Activated naive CD4-positive, alpha-beta T cell treated with anti-CD3 and anti-CD28 coated beads, Interleukin-2, amount 50 U/mL, for 16 hours (primary cell): ENCODE results near the gene SOX6.

Experiments used
- DNase-seq: peaks from one replicate; pipeline ENCODE4 v3.0.0-alpha.2; 2020

SOX6 gene

DNA sequence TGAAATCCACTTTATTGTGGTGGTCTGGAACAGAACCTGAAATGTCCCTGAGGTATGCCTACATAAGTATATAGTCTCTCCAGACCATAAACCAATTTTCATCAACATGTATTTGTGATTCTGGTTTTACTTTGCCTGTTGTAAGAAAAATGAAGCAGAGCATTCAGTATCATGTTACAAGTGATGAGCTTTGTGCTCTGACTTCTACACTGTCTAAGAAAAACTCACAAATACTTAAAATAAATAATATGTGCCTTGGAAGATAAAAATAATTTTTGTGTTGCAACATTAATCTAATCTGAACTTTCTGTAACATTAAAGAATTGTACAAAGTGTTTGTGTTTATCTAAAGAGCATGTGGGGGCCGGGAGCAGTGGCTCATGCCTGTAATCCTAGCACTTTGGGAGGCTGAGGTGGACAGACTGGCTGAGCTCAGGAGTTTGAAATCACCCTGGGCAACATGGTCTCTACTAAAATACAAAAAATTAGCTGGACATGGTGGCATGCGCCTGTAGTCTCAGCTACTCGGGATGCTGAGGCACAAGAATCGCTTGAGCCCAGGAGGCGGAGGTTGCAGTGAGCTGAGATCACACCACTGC, 219.5 kb downstream of the SOX6 start:
- DNase-seq, result no peak

DNA sequence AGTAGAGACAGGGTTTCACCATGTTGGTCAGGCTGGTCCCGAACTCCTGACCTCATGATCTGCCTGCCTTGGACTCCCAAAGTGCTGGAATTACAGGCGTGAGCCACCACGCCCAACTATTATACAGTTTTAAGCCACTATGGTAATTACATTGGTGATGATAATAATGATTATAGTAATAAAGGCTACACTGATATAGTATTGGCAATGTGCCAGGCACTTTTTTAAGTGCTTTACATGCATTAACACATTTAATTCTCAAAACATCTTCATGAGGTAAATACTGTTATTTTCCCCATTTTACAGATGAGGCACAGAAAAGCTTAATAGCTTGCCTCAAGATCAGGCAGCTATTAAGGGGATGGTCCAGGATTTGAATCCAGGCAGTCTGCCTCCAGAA, 222.5 kb downstream of the SOX6 start:
- no peak for DNase-seq

DNA sequence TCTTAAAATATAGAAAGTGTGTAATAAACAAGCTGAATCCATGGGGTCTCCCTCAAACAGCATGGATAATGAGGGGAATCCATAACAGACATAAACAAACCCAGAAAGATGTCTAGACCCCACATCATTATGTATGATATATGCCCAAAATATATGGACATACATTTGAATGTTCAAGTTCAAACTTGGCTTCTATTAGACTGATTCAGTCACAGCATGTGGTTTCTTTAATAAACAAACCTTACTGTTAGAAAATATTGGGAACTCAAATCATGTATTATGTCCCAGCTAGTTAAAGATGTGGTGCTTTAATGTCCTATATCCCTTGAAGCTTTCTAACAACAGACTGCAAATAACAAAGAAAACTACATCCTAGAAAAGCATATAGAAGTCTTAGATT, 228.6 kb downstream of the SOX6 start:
- no peak for DNase-seq

DNA sequence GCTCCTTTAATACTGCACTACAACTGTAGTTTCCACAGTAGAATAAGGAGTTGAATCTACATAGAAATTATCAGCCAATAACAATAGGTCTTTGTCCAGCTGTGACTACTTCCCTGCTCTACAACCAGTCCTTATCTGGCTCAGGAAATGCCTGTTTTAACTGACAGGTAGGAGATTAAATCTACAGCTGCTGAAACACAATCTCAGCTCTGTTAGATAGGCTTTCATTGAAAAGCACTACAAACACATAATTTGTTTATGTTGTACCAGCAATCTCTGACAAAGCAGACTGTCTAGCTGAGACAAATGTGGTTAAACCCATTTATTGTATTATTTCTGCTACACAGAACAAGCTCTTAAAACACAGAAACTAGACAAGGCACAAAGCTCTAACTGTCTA, 230.0 kb downstream of the SOX6 start:
- DNase-seq, result no peak

DNA sequence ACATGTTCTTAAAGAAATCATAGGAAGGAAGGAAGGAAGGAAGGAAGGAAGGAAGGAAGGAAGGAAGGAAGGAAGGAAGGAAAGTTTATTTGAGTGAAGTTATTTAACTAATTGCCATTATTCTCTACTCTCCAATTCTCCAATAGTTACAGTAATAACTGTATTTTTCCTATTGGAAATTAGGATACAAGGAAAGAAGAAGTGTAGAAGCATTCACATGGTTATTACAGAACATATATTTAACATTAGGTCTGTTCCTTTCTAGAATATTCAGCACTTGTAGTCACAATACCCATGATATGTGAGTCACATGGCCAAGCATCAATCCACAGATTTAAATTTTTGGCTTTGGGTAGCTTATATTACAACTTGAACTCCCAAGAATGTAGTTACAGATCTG, 230.6 kb downstream of the SOX6 start:
- no peak for DNase-seq

DNA sequence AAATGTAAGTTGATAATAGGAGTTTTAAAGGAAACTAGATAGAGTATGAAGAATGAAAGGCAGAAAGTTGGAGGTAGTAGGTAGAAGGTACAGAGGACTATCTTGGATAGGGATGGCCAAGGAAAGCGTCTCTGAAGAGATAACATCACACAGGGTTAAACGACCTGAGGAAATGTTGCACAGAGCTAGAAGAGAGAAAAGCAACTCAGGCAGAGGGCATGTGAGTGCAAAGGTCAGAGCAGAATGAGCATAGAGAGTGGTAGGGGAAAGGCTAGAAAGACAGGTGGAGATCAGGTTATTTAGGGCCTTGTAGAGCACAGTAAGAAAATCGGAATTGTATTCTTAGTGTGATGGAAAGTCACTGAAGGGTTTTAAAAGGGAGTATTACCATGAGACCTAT, 232.0 kb downstream of the SOX6 start:
- no peak for DNase-seq

DNA sequence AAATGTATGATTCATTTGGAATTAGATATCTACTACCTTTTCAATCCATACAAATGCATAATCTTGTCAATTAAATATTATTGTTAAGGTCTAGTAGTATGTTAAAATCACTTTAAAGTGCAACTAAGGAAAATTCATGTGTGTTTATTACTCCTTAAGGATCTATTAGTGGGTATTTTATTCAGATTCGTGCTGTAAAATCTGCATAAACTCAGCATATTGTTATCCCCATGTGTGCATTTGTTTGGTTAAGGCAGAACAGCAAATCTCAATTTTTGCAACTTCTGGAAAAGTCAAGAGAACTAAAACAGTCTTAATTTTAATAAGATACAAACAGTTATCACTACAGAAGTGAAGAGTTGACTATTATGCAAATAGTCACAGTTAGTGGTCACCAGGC, 234.5 kb downstream of the SOX6 start:
- DNase-seq, result no peak

DNA sequence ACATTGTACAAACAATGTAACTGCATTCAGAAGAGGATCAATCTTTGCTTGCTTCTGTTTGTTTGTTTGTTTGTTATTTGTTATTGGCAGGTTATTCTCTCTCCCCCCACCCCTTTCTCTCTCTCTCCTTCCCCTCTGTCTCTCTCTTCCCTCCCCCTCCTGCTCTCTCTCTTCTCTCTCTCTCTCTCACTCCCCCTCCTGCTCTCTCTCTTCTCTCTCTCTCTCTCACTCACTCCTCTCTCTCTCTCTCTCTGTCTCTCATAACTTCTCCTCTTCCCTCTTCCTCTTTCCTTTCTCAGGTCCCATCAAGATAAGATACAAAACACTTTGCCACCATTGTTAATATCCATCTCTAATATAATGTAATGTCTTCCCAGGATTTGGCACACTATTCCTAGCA, 236.3 kb downstream of the SOX6 start:
- no peak for DNase-seq

DNA sequence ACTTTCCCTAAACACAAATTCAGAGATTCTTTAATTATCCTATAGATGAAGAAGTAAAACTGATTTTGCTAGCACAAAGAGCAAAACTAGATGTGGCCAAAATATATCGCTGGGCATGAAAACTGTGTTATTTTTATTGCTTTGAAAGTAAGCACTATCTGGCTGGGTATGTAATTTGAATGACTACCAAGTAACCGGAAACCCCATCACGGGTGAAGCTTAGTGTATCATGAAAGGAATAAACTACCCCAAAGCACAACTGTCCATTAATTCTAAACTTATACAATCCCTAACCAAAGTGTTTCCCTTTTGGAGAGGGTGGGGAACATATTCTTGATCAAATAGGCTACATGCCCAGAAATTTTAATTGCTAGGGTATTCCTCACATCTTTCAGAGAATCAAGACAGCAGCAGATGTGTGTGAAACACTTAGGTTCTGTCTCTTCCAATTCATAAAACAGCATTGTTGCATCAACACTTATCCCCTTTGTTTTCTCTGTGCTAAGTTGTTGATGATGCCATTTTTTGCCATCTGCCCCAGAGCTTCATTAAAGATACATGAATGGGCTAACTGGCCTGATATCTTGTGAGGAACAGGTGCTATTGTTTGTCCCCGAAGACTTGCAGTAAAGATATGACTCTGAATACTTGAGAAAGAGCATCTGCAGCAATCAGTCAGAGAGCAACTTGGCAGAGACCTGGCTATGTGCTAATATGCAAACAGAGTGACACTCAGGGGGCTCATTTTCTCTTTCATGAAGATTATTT, 238.2 kb downstream of the SOX6 start:
- no peak for DNase-seq

DNA sequence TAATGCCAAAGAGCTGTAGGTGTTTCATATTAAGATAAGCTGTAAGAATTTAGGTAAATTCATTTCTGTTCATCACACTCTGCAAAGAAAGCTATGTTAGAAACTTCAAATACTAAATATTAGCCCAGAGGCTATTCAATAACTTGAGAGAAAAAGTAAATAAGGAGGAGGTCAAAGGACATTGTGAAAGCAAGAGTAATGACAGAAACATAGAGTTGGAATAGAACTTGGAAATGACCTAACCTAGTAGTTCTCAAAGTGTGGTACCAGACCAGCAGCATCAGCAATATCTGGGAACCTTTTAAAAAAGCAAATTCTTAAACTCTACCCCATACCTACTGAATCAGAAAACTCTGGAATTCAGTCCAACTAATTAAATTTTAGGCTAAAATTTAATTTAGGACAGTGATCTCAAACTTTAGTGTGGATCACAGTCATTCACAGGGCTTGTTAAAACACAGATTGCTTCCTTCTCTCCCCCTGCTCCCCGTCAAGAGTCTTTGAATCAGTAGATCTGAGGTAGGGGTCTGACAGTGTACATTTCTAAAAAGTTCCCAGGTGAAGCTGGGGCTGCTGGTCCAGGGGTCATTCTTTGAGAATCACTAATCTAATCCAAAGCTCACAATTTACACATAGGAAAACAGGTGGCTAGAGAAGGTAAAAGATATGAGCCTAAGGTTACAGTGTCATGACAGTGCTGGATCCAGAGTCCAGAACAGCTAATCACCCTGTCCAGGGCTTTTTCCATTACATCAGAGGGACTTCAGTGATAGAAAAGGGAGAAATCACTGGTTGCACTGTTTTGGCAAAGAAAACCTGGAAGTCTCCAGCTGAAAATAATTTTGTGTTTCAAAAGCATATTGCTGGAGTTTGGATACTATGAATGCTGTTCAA, 241.1 kb downstream of the SOX6 start:
- DNase-seq, result no peak

DNA sequence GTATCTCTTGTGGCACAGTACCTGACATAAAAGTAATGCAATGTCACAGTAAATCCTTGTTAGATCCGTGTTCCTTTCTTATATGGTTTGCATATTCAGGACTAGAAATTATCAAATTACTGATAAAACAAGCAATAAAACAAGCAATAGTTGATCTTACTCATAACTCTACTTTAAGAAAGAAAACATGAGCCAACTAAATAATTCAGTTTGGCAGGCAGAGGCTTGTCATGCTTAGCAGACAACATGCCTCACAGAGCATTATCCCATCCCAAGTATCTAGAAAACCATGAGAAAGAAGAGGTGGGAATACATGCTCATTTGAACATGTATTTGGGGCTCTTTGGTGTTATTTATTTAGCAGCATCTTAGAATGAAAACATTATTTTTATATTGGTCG, 241.9 kb downstream of the SOX6 start:
- DNase-seq, result no peak

DNA sequence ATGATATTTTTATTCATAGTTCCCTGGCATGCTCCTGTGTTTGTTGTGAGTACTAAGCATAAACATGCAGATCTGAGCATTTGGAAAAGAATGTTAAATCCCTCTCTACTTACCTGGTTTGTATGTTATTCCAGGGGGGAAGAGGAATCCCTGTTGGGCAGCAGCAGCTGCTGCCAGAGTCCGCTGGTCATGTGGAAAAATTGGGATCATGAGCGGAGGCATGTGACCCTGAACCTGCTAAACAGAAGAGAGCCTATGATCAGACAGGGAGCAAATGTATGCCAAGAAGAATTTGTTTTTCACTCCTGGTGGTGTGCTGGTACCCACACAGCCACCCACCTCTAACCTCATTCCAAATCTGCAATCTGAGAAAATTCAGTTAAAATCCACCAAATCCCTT, 244.7 kb downstream of the SOX6 start:
- DNase-seq, result no peak

DNA sequence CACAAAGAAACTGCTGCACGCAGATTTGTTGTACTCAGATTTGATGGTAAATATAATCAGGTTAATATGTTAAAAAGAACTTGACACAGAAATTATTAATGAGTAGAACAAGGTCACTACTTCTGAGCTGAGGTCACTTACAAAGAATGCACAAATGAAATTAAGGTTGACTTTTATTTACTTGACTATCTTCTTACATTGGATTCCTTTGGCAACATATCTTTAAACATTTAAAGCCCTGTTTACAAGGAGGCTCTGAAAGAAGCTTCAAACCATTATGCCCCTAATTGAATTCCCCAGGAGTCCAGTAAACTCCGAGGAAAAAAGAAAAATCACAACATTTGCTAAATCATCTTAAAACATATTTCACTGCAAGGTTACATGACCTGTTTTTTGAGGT, 245.5 kb downstream of the SOX6 start:
- DNase-seq, result no peak

DNA sequence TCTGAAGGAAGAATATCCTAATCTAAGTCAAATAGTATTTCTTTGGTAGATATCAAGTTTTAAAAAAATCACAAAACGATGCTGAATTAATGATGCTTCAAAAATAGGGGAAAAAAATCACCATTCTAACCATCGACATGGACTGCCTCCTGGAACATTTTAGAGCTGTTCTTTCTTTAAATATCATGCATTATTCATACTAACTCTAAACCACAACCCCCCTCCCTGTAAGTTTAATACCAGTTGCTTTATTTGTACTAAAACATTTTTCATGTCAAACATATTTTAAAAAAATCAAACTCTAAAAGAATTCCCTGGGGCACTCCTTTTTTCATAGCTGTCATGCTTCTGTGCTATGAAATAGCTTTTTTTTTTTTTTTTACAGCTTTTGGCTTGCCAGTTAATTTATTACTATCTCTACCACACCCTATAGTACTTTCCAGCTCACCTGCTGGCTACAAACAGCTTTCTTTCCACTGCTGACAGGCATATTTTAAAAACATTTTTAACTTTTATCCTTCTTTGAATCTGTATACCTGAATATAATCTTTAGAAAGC, 256.9 kb downstream of the SOX6 start:
- DNase-seq, result no peak

DNA sequence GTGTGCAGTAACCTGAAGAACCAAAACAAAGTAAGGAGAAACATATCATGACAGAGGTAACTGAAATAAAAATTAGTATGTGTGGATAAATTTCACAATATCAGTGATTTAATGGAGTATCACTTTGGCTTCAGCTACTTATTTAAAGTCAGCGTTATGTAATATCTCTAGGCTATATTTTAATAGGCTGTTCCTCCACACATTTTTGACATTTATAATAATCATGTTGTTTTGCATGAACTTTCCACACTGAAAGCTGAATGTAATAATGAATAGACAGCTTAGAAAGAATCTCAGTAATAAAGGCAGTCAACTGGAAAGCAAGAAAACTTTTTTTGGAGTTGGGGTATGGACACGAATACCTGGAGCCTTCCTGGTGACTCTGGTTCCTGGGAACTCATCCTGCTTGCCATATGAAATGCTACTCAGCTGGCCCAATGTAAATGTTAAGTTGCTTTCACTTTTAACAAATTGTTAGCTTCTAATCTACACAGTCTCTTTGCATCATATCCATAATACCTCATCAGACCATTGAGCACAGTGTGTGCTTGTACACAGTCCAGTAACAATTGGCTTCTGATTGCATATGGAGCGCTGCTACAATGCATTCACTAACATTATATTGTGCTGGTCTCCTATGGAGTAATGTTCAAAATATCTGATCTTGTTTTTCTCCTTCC, 257.7 kb downstream of the SOX6 start:
- no peak for DNase-seq

DNA sequence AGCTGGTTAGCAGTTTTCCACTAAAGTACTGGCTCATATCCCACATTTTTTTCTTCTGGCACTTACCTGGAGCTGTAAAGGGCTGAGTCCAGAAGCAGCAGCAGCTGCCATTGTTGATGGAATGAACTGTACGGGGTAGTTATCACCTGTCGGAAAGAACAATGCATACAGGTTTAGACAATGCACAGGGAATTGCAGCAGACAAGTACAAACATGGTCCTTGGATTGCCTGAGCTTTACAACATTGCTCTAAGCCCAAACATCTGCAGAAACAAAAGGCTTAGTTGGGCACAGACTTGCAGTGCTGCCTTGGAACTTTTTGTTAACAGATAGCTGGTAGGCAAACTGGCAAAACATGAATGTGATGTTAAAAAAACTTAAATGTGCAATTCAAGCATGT, 258.8 kb downstream of the SOX6 start:
- DNase-seq, result no peak

DNA sequence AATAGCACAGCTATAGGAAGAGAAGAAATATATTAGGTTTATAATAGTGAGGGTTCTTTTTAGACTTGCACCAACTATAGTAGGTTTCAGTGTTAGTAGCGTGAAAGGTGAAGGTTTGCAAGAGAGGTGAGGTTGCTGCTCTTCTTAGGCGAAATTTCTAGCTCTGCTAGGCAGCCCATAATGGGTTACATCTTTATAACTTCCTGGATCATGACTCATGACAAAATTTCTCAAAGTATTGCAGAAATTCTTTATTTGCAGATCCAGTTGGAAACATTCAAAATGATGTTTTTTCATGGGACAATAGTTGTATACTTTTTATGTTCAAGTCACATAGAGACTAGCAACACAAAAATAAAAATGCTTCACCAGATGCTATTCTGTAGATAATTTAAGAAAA, 260.0 kb downstream of the SOX6 start:
- no peak for DNase-seq

DNA sequence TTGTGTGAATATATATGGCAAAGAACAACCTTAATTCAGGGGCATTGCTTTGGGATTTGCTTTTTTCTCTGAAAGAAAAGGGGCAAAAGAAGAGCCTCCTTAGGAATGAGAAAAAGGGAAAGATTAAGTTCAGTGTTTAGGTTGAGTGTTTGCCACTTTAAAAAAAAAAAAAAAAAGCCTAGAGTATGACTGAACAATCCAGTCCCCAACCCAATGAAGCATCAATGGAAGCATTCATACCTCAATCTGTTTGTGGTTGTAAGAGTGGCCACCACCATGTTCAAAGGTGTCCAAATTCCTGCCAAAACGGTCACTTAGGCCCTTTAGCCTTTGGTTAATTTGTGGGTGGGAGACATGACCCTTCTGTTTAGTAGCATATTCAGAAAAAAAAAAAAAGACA, 260.6 kb downstream of the SOX6 start:
- no peak for DNase-seq

DNA sequence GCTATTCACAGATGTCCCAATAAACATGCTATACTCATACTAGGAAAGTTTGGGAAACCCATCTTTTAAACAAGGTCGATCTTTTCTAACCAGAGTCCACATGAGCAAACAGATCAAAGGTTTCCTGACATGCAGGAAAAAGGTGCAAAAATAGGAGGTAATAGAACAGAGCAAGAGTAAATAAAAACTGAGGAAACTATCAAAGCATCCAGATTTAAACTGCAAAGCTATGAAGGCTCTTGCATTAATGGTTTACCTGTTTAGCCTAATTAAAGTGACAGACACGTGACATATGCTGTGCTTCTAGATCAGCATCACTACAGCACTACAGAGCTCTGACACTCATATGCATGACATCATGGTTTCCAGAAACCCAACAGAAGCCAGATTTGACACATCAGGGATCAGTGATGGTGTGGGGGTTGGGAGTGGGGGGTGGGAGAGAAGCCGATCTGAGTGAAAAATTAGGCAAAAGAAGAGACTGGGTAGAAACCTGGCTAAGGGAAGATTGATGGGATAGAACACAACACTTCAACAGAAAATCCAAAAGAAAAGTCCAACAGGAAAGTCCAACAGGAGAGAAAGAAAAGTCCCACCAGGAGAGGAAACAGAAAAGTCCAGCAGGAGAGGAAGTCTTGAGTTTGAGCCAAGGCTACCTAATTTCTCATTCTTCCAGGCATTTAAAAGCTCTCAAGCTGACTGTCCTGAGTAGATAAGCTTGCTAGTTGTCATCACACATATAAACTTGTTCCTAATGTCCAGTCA, 262.3 kb downstream of the SOX6 start:
- no peak for DNase-seq

DNA sequence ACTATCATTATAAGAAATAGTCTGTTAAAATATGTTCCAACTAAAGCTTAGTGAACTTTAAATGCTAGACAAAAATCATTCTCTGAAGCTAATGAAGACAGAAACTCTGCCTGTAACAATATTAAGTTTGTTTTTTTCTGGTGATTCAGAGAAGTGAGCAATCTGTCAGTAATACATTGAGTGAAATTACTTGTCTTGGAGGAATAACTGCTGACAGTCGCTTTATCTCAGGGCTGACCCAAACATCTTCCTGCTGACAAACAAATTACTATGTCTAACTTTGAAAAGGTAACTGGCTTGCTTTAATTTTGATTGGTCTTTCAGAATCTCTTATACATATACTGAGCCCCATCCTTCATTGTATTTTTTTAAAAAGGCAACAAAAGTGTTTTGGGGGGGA, 264.5 kb downstream of the SOX6 start:
- DNase-seq, result no peak

DNA sequence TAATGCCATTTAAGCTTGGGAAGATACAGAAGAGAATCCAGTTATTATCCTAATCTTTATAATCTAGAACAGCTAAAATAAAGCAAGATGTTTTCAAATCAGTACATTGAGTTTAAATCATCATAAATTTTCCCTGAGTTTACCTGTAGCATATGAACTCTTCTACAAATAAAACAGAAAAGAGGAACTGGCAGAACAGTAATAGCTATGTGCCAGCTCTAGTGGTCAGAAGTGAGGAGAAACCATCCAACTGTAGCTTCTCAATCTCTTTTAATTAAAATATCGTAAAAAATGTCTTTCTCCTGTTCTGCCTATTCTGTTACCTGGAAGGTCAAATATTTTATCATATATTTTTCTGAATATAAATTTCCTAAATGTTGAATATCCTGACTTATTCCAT, 266.9 kb downstream of the SOX6 start:
- no peak for DNase-seq

DNA sequence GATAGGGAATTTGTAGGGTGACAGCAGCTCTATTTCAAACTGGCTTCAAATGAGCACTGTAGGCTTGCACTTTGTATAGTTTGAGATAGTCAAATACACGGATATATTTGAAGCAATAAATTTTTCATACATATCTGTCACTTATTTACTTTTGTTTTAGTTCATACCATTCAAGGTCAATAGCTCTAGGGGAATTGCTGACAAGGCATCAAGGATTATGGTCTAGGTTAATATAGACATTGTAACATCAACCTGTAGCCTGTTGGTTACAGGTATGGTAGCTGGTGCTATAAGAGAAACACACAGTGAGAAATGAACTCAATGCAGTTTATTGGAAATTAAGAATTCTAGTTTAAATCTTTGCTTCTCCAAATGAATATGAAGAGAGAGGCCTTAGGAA, 267.6 kb downstream of the SOX6 start:
- no peak for DNase-seq
